HG03342 (cell line): ENCODE measurements around the gene PRICKLE3.

ENCODE experiments used
- ATAC-seq: cut with Tn5 transposase; IDR thresholded peaks from one replicate; pipeline ENCODE4 v1.9.1; 2021; ENCODE audit warnings: mild to moderate bottlenecking, moderate library complexity; ENCODE audit not compliant: unreplicated experiment

The PRICKLE3 gene, protein sequence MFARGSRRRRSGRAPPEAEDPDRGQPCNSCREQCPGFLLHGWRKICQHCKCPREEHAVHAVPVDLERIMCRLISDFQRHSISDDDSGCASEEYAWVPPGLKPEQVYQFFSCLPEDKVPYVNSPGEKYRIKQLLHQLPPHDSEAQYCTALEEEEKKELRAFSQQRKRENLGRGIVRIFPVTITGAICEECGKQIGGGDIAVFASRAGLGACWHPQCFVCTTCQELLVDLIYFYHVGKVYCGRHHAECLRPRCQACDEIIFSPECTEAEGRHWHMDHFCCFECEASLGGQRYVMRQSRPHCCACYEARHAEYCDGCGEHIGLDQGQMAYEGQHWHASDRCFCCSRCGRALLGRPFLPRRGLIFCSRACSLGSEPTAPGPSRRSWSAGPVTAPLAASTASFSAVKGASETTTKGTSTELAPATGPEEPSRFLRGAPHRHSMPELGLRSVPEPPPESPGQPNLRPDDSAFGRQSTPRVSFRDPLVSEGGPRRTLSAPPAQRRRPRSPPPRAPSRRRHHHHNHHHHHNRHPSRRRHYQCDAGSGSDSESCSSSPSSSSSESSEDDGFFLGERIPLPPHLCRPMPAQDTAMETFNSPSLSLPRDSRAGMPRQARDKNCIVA

GRCh38 chrX:49186125-49187027 lies at the start of gene PRICKLE3:
PRICKLE3 (minus strand) TSS chrX:49186373; CDS start chrX:49186297, 76 bp downstream.
- ATAC-seq = peak; percentile 36

DNA sequence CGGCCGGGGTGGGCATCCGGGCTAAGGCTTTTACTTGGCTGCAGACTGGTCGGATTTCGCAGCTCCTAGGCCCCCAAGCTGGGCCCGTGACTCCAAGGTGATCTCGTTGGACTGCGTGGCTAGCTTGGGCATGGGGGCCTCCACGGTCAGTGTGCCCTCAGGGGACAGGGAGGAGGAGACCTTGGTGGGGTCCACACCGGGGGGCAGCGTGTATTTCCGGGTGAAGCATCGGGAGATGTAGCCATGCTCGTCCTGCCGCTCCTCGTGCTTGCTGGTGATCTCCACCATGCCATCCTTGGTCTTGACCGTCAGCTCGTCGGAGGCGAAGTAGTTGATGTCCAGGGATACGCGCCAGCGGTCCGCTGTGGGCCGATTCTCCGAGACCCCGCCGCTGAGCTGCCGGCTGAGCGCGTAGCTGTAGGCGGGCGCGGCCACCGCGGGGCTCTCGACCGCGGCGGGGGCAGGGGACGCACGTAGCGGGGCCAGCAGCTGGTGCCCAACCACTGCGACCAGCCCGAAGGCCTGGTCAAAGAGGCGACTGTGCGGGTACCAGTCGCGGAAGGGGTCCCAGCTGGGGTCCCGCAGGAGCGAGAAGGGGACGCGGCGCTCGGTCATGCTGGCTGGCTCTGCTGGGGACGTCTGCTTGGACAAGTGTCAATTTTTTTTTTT lies 47.8 kb upstream of the PRICKLE3 start:
- ATAC-seq = no peak

GRCh38 chrX:49233176-49233575 lies 47.0 kb upstream of the PRICKLE3 start, which contains the start of gene CACNA1F:
CACNA1F (minus strand) TSS chrX:49233340; CDS start chrX:49233309, 31 bp downstream.
- ATAC-seq = no peak

DNA sequence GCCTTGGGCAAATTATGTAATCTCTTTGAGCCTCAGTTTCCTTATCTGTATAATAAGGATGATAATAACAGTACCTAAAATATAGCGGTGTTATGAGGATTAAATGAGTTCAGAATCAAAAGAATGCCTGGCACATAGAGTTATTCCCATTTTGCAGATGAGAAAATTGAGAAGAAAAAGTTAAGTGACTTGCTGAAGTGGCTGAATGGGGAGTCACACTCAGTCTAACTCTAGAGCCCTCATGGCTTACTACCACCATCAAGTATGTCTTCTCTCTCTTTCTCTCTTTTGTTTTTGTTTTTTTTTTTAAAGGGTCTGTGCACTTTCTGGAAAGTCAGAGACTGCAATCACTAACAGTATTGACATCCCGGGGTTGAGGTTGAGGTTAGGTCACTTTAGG lies 46.4 kb upstream of the PRICKLE3 start:
- ATAC-seq = no peak

DNA sequence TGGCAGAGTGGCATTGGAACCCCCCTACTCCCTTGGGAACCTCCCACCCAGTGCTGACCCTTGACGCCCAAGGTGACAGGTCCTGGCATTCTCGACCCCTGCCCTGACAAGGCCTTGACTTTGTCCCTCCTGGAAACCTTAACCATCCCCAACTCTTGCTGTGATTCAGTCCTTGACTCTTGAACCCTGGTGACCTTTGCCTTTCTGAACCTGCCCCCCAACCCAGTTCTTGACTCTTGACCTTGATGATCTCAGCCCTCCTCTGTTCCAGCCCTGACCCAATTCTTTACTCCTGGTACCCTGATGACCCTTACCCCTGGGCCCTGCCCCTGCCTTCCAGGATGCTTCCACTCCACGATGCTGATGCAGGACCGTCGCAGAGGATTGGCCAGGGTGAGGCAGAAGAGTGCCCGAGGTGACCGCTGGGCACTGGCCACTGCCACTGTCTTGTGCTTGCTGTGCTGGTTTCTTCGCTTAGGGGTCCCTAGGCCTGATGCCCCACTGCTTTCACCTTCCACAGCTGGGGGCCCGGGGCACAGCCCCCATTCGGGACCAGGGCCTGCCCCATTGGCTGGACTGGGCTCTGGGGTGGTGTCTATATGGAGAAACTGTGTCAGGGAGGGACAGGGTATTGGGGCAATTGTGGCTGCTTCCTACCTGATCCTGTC lies 45.3 kb upstream of the PRICKLE3 start:
- ATAC-seq = no peak

GRCh38 chrX:49230500-49231232 lies 44.5 kb upstream of the PRICKLE3 start:
- peak; percentile 64 for ATAC-seq

GRCh38 chrX:49228185-49228584 lies 42.0 kb upstream of the PRICKLE3 start:
- ATAC-seq = no peak

GRCh38 chrX:49227726-49228125 lies 41.6 kb upstream of the PRICKLE3 start:
- no peak for ATAC-seq

GRCh38 chrX:49226946-49227345 lies 40.8 kb upstream of the PRICKLE3 start:
- no peak for ATAC-seq

DNA sequence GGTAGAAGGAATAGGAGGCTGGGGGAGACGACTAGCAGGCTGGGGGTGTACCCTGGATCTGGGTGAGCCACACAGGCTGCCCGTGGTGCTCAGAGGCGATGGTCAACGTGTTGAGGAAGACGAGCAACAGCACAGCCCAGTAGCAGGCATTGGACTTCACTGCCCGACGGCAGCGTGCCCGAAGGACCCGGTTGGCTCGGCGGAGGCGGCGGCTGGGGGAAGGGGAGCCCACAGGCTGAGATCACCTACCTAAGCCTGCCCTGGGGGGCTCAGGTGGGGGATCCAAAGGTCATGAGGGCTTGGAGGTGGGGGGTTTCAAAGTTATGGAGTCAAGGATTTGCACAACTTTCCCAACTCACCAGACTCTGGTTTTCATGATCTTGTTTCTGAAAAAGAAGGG lies 39.7 kb upstream of the PRICKLE3 start:
- ATAC-seq = no peak

GRCh38 chrX:49221868-49222267 lies 35.7 kb upstream of the PRICKLE3 start:
- ATAC-seq = no peak

GRCh38 chrX:49220100-49220499 lies 33.9 kb upstream of the PRICKLE3 start:
- ATAC-seq = no peak

DNA sequence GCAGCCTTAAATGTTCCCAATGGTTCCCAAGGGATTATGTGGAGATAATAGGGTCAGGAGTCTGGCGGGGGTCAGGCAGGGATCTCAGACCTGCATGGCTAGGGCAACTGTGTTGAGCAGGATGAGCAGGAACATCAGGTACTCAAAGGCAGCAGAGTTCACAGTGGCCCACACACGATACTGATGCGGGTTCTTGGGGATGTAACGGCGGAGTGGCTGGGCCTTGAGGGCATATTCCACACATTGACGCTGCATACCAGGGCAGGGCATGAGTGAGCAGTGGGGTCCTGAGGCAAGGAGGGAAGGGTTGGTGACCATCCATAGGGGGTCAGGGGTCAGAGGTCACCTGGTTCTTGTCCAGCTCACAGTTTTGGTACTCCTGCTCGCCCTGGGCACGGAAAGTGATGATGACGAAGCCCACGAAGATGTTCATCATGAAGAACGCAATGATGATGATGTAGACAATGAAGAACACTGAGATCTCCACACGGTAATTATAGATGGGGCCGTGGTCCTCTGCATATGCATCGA lies 28.9 kb upstream of the PRICKLE3 start:
- ATAC-seq = no peak

DNA sequence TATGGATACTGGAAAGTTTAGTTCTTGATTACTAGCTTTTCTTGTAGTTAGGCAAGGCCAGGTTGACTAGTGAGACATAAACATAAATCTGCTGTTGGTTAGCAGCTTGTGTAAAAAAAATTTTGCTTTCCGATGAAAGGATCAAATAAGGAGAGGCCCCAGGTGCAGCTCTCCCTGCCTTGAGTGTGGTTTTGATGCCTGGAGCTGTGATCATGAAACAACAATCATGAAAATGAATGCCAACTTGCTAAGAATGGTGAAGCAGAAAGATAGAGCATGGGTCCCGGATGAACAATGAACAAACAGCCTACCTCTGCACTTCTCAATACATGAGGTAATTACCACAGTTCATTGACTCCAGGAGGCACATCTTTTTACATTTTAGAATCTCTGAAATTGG lies 28.2 kb upstream of the PRICKLE3 start:
- no peak for ATAC-seq

DNA sequence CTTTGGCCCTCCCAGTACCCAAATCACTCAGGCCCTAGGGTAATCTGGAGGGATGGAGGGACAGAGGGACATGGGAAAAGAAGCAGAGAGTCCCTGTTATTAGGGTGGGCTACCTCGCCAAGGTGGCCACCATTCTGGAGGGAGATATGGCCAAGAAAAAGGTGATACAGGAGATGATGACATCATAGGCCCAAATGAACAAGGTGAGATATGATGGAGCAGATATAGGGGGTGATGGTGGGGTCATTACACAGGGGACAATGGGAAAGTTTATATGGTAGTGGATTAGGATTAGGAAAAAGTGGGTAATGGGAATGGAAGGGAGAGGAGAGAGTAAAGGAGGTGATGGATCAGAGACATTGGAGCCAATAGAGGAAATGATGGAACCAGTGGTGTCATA lies 26.7 kb upstream of the PRICKLE3 start:
- ATAC-seq = no peak

DNA sequence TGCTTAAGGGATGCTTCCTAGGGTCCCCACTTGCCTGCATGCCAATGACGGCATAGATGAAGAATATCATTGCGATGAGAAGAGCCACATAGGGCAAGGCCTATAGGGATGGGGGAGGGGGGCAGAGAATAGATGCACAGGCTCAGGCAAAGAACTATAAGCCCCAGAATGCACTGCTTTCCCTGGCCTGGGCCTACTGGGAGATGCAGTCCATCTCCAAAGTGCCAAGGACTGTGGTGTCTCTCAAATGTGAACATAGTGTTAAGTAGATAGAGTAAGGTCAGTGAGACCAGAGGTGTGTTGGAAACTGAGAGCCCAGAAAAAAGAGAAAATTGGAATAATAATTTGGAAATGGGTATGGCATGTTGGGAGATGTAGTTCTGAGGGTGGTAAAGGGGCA lies 26.0 kb upstream of the PRICKLE3 start:
- no peak for ATAC-seq

DNA sequence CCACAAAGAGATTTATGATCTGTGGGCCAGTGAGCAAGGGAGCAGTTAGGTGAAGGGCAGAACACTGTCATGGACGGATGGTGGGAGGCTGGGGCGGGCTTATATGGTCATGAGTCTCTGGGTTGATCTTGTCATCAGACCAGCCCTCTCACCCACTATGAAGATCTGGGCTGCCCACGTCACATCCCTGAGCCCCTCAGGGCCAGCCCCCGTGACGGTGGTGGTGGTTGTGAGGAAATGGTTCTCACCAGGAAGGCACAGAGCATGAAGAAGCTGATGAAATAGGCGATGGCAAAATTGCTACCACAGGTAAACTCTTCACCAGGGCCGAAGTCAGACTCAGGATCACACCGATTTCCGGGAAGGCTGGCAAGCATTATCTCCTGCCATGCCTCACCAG lies 24.9 kb upstream of the PRICKLE3 start:
- ATAC-seq = no peak

DNA sequence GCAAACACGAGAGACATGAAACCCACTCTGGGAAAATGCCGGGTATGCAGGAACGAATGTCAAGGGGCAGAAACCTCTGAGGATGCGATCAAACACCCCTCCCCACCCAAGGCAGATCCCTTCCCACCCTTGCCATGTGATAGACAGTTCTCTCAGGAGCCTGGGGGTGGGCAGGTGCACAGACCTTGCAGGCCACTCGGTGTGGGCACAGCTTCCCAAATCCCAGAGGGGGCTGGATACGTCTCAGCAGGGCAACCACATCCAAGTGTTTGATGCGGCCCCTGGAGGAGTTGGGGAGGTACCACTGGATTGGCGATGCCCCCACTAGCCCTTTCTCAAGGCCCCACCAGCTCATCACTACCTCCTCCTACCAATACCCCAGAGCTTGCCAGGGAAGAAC lies 24.2 kb upstream of the PRICKLE3 start:
- no peak for ATAC-seq
